SK-N-MC (cell line): ENCODE results near the gene SHROOM1.

Source experiments
- DNase-seq: peaks from one replicate; pipeline ENCODE4 v3.0.0-alpha.2; 2011; ENCODE audit warnings: low read depth, low spot score
- H3K27ac ChIP-seq: fragments of 200-600 bp; sonication (generic); 2 replicates; pipeline ENCODE4 v1.5.1; 2016; ENCODE audit warnings: mixed run types
- H3K36me3 ChIP-seq: fragments of 200-600 bp; sonication (generic); 2 replicates; pipeline ENCODE4 v1.6.1; 2017; ENCODE audit warnings: antibody characterized with exemption, low read length, mixed read lengths; ENCODE audit not compliant: insufficient read depth
- H3K4me3 ChIP-seq: fragments of 200-600 bp; sonication (generic); 2 replicates; pipeline ENCODE4 v1.5.1; 2016
- H3K9ac ChIP-seq: fragments of 200-600 bp; sonication (generic); 2 replicates; pipeline ENCODE4 v1.8.0; 2017; ENCODE audit warnings: mixed run types, mixed read lengths; ENCODE audit not compliant: insufficient read length
- H3K9me3 ChIP-seq: fragments of 200-600 bp; sonication (generic); 2 replicates; pipeline ENCODE4 v1.6.1; 2017; ENCODE audit warnings: low read depth, mild to moderate bottlenecking, antibody characterized with exemption, low read length, moderate library complexity, mixed read lengths
- EZH2 ChIP-seq: fragments of 200-600 bp; sonication (generic); IDR thresholded peaks from one replicate; pipeline ENCODE4 v1.6.1; 2017; ENCODE audit warnings: antibody characterized with exemption
- FOXP2 ChIP-seq: optimal IDR thresholded peaks from 2 replicates; pipeline ENCODE3; 2011; ENCODE audit warnings: mild to moderate bottlenecking, moderate library complexity; ENCODE audit not compliant: insufficient read depth; ENCODE audit errors: extremely low read length, control extremely low read depth
- POLR2AphosphoS5 ChIP-seq: IDR thresholded peaks from 2 replicates; pipeline ENCODE4 v1.6.1; 2012; ENCODE audit warnings: mild to moderate bottlenecking, low read depth, low read length, borderline replicate concordance

Gene SHROOM1

DNA sequence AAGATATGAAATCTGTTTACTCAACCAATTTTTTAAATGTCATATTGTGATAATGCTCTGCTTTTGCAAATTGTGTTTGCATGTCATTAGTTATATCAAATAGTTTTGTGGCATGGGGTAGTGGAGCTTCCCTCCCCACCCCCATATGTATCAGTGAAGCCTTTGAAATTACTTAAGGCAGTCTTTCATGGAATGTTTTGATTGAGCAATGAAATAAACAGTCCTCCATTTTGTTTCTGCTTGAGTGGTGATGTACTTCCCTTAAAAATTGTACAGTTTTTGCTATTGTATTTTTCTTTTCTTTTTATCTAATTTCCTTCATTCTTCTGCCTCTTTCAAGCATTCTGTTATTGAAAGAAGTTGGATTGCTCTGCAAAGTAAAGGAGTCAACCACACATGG, 13.9 kb downstream of the SHROOM1 start:
- H3K4me3 ChIP-seq, result peak overlapping the region; percentile 1; the same call in 1 of the 2 replicates
- DNase-seq, result no peak
- H3K27ac ChIP-seq, result peak overlapping the region; percentile 65
- no peak for TF ChIP-seq POLR2AphosphoS5
- no peak for TF ChIP-seq EZH2
- no peak for TF ChIP-seq FOXP2
- H3K36me3 ChIP-seq, result no peaks in the 10 kb centered on the region
- no peaks in the 10 kb centered on the region for H3K9me3 ChIP-seq
- no peak overlapping the region for H3K9ac ChIP-seq

DNA sequence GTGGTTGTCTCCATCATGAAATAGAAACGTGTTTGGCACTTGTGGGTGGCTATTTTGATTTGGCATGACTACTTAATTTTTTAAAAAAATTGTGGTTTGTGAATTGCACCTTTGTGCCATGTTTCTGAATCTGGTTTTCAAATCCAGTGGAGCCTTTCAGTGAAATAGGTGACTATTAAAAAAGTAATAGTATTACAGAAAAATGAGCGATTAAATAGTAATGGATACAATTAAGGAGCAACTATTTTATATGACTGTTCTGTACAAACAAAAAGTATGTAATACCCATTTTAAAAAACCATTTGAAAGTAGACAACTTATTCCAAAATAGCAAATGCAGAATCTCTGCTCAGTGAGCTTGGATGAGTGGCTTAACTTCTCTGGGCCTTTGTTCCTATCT, 14.4 kb downstream of the SHROOM1 start:
- Histone ChIP-seq H3K36me3 (no peaks in the 10 kb centered on the region), H3K9ac (no peak overlapping the region), H3K27ac (peak overlapping the region; percentile 65), H3K4me3 (no peak overlapping the region; the same call in 1 of the 2 replicates), H3K9me3 (no peaks in the 10 kb centered on the region)
- DNase-seq, result no peak
- no peak for TF ChIP-seq POLR2AphosphoS5
- TF ChIP-seq FOXP2, result no peak
- TF ChIP-seq EZH2, result no peak

DNA sequence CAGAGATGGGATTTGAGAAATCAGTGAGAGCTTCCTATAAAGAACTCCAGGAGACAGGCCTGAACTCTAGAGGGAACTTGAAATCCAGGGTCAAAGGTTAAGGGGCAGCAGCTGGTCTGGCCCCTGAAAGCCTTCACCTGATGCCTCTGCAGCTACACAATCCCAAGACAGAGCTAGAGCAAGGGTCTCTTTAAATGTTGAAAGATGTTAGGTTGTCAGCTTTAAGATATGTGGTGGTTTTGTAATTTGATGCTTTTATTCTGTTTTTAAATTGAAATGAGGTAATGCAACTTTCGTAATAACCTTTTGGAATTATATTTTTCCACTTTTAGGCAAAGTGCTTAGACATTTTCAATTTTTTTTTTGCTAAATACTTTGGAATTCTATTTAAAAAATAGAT, 15.0 kb downstream of the SHROOM1 start:
- peak overlapping the region; percentile 65 for H3K27ac ChIP-seq
- no peak for DNase-seq
- no peaks in the 10 kb centered on the region for H3K36me3 ChIP-seq
- no peak overlapping the region for H3K9ac ChIP-seq
- H3K9me3 ChIP-seq, result no peaks in the 10 kb centered on the region
- no peak overlapping the region for H3K4me3 ChIP-seq
- TF ChIP-seq EZH2 (no peak), FOXP2 (no peak), POLR2AphosphoS5 (no peak)

DNA sequence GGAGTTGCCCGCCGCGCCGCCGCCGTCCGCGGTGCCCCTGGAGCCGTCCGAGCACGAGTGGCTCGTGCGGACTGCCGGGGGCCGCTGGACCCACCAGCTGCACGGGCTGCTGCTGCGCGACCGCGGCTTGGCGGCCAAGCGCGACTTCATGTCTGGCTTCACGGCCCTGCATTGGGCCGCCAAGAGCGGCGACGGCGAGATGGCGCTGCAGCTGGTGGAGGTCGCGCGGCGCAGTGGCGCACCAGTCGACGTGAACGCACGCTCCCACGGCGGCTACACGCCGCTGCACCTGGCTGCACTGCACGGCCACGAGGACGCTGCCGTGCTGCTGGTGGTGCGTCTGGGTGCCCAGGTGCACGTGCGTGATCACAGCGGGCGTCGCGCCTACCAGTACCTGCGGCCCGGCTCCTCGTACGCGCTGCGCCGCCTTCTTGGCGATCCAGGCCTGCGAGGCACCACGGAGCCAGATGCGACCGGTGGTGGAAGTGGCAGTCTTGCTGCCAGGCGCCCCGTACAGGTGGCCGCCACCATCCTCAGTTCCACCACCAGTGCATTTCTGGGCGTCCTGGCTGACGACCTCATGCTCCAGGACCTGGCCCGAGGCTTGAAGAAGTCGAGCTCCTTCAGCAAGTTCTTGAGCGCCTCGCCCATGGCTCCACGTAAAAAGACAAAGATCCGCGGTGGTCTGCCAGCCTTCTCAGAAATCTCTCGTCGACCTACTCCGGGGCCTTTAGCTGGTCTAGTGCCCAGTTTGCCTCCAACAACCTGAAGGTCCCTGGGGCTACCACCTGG, 15.7 kb downstream of the SHROOM1 start:
- H3K36me3 ChIP-seq, result no peaks in the 10 kb centered on the region
- H3K27ac ChIP-seq, result peak overlapping the region; percentile 65; the same call in 1 of the 2 replicates
- no peak overlapping the region for H3K4me3 ChIP-seq
- DNase-seq, result no peak
- no peak overlapping the region for H3K9ac ChIP-seq
- no peaks in the 10 kb centered on the region for H3K9me3 ChIP-seq
- no peak for TF ChIP-seq POLR2AphosphoS5

DNA sequence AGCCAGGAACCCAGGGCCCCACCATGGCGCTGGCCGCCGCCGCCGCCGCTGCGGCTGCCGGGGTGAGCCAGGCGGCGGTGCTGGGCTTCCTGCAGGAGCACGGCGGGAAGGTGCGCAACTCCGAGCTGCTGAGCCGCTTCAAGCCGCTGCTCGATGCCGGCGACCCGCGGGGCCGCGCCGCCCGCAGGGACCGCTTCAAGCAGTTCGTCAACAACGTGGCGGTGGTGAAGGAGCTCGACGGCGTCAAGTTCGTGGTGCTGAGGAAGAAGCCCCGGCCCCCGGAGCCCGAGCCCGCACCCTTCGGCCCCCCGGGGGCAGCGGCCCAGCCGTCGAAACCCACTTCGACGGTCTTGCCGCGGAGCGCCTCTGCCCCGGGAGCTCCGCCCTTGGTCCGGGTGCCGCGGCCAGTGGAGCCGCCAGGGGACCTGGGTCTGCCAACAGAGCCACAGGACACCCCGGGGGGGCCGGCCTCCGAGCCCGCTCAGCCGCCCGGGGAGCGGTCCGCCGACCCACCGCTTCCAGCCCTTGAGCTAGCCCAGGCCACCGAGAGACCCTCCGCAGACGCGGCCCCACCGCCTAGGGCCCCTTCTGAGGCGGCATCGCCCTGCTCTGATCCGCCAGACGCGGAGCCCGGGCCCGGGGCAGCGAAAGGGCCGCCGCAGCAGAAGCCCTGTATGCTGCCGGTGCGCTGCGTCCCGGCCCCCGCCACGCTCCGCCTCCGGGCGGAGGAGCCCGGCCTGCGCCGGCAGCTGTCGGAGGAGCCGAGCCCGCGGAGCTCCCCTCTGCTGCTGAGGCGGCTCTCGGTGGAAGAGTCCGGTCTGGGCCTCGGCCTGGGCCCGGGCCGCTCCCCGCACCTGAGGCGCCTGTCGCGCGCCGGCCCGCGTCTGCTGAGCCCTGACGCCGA, 16.6 kb downstream of the SHROOM1 start:
- Histone ChIP-seq H3K9ac (no peak overlapping the region), H3K9me3 (no peaks in the 10 kb centered on the region), H3K4me3 (peak overlapping the region; percentile 82), H3K27ac (no peak overlapping the region), H3K36me3 (no peaks in the 10 kb centered on the region)
- DNase-seq, result no peak
- TF ChIP-seq EZH2 (no peak), FOXP2 (peak; percentile 3)

- Histone ChIP-seq H3K9ac (peak within 1 kb of the TSS; percentile 19), H3K4me3 (peak within 1 kb of the TSS; percentile 82), H3K36me3 (no peaks in the 10 kb centered on the region), H3K27ac (no peak within 1 kb of the TSS), H3K9me3 (no peaks in the 10 kb centered on the region)
- DNase-seq, result no peak
- TF ChIP-seq POLR2AphosphoS5 (no peak), FOXP2 (peak; percentile 14), EZH2 (no peak)
These were observed 17.5 kb downstream of the SHROOM1 start, which contains the start of gene SOWAHA for GRCh38 chr5:132812781-132813598. SOWAHA (plus strand) TSS chr5:132813302; CDS start chr5:132813622, 320 bp downstream.

DNA sequence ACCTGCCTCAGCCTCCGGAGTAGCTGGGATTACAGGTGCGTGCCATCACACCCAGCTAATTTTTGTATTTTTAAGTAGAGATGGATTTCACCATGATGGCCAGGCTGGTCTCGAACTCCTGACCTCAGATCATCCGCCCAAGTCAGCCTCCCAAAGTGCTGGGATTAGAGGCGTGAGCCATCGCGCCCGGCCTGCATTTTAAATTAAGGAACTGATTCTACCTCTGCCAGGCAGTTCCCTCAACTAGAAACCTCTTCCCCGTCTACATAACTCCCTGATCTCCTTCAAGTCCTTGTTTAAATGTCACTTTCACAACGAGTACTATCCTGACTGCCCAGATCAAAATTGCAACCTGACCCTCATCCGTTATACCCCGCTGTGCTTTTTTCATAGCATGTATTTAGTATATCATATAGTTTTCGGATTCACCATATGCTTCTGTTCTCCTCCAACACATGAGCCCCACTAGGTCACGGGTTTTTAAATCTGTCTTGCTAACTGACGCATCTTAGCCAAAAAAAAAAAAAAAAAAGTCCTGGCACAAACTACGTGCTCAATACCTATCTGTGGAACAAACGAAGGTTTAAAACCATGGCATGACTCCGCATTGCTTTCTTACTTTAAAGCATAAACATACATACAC, 18.2 kb downstream of the SHROOM1 start:
- no peak for DNase-seq
- Histone ChIP-seq H3K27ac (no peak overlapping the region), H3K4me3 (peak overlapping the region; percentile 82), H3K36me3 (no peaks in the 10 kb centered on the region), H3K9ac (peak overlapping the region; percentile 19), H3K9me3 (no peaks in the 10 kb centered on the region)
- TF ChIP-seq EZH2 (no peak), FOXP2 (no peak), POLR2AphosphoS5 (no peak)
